ENCODE results near the gene TCAF2.
"Not testable (repeated sequence)": the region's sequence is repeated elsewhere in the genome, so short reads cannot be mapped to it uniquely, and the experiment has no call there.

TCAF2 gene

GRCh38 chr7:143620646-143621045 lies at the start of gene TCAF2:
Gene TCAF2, plus strand, starts transcription at chr7:143620974.
- FAIRE-seq, result not testable (repeated sequence)

- FAIRE-seq, result not testable (repeated sequence)
Observed at GRCh38 chr7:143571501-143571900, 49.3 kb upstream of the TCAF2 start, which contains the start of gene CTAGE15. Gene CTAGE15, plus strand, starts transcription at chr7:143571801. Its CDS starts 17 bp downstream, at chr7:143571818.

GRCh38 chr7:143588183-143588582 lies 32.6 kb upstream of the TCAF2 start:
- not testable (repeated sequence) for FAIRE-seq

- FAIRE-seq, result not testable (repeated sequence)
Observed at GRCh38 chr7:143589897-143590296, 30.9 kb upstream of the TCAF2 start.

GRCh38 chr7:143598086-143598485 lies 22.7 kb upstream of the TCAF2 start:
- FAIRE-seq, result not testable (repeated sequence)

- FAIRE-seq, result not testable (repeated sequence)
Observed at GRCh38 chr7:143603549-143603948, 17.2 kb upstream of the TCAF2 start.

- FAIRE-seq, result not testable (repeated sequence)
Observed at GRCh38 chr7:143606088-143606487, 14.7 kb upstream of the TCAF2 start.

- FAIRE-seq, result not testable (repeated sequence)
Observed at GRCh38 chr7:143615545-143615944, 5.2 kb upstream of the TCAF2 start.

GRCh38 chr7:143617204-143617603 lies 3.6 kb upstream of the TCAF2 start:
- FAIRE-seq, result not testable (repeated sequence)

GRCh38 chr7:143620058-143620457 lies 716 bp upstream of the TCAF2 start:
- not testable (repeated sequence) for FAIRE-seq

GRCh38 chr7:143621175-143621574 lies 401 bp downstream of the TCAF2 start:
- FAIRE-seq, result not testable (repeated sequence)

- not testable (repeated sequence) for FAIRE-seq
Observed at GRCh38 chr7:143622130-143622529, 1.4 kb downstream of the TCAF2 start.

GRCh38 chr7:143630653-143631052 lies 9.9 kb downstream of the TCAF2 start:
- not testable (repeated sequence) for FAIRE-seq

- not testable (repeated sequence) for FAIRE-seq
Observed at GRCh38 chr7:143632506-143632905, 11.7 kb downstream of the TCAF2 start.

GRCh38 chr7:143633013-143633618 lies 12.3 kb downstream of the TCAF2 start:
- FAIRE-seq, result not testable (repeated sequence)

GRCh38 chr7:143635364-143636240 lies 14.8 kb downstream of the TCAF2 start:
- FAIRE-seq, result not testable (repeated sequence)

GRCh38 chr7:143639372-143639771 lies 18.6 kb downstream of the TCAF2 start:
- not testable (repeated sequence) for FAIRE-seq

GRCh38 chr7:143640528-143641189 lies 19.9 kb downstream of the TCAF2 start:
- not testable (repeated sequence) for FAIRE-seq

- not testable (repeated sequence) for FAIRE-seq
Observed at GRCh38 chr7:143646598-143646997, 25.8 kb downstream of the TCAF2 start.

- FAIRE-seq, result not testable (repeated sequence)
Observed at GRCh38 chr7:143649902-143650301, 29.1 kb downstream of the TCAF2 start.

- FAIRE-seq, result not testable (repeated sequence)
Observed at GRCh38 chr7:143650447-143650846, 29.7 kb downstream of the TCAF2 start.

Measured in G401.6 (cell line).